Fibroblast of skin of abdomen (primary cell): ENCODE results near the gene CCSAP.
A peak's percentile ranks its signal among the peaks of the same experiment; 100 is the strongest.
"Not testable (repeated sequence)": the region's sequence is repeated elsewhere in the genome, so short reads cannot be mapped to it uniquely, and the experiment has no call there.

Experiments
- DNase-seq: peaks from one replicate; pipeline ENCODE4 v3.0.0-alpha.2; 2013

Gene CCSAP

DNA sequence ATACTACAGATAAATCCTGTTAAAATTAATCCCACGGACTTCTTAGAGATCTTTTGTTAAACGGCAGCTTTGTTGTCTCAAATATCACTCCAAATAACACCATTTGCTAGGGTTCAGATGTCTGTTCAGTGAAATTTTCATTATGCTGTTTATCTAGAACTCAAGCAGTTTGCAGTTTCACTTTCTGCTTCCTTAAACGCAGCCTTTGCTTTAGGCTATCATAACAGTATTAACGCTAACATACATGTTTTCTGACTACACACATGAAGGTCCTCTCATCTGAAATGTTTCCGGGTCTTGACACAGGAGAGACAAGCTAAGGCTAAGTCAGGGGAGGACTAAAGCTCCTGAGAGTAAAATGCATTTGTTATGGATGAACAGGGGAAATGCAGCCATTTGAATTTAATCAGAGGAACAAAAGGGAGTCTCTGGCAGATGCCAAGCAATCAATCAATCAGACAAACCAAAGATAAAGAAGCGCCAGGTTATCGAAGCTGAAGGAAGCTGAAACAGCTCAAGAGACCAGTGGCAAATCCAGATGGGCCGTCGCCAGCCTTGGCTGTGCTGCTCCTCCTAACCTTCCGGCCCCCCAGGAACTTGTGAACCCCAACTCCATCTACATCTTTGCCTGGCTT is 16.9 kb downstream of the CCSAP start:
- no peak for DNase-seq

DNA sequence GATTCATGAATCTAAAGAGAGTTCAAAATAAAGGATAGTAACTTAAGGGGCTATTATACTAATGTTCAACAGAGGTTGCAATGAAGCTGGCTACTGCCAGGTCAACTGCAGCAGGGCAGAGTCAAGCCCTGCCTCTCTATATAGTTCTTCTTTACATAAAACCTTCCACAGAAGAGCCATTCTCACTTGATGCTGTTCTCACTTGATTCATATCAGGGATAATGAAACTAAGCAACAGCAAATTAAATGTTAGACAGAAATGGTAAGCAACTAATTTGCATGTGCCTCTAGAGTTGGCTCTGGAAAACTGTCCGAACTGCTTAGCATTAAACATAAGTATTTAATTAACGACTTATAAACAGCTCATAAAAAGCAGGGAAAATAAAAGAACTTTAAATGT is 17.4 kb downstream of the CCSAP start:
- no peak for DNase-seq

DNA sequence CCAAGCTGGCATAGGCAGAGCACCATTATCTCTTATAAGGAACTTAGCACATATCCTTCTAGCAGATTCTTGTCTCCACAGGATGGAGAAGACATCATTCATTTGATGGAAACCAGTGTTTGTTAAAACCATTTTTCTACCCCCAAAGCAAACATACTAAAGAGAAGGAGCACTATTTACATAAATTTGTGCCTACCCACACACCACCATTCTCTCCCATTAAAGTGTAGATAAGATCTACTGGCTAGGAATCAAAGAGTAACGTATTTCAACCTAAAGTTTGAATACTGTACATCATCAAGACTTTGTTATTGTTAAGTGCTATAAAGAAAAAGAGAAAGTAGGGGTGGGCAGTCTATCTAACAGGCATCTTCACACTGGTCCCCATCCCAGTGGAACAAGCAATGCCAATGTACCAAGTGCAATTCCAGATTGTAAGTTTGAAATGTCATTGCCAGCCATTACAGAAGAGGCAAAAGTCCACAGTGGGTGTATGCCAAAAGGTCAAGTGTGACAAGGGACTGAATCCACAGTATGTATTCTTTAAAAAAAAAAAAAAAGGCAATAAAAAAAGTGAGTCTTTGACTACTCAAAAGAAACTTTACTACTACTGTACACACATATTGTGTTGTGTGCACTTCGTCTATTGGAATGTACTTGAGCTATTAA is 18.8 kb downstream of the CCSAP start:
- DNase-seq = no peak

DNA sequence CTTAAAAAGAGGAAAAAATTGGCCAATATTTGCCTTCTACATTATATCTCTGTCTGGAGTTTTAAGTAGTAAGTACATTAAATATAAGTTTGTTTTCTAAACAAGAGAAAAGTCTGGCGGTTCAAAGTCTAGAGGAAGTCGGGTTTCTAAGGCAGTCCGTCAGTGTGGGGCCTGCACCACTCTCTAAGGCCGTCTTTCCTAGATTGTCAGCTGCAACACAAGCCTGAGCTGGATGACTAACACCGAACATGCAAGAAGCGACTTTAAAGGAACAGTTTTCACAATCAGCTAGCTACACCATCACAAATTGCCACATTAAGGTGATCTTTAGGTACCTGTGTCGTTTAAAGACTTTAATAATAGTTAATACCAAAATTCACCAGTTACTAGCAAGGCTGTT is 19.6 kb downstream of the CCSAP start:
- no peak for DNase-seq

DNA sequence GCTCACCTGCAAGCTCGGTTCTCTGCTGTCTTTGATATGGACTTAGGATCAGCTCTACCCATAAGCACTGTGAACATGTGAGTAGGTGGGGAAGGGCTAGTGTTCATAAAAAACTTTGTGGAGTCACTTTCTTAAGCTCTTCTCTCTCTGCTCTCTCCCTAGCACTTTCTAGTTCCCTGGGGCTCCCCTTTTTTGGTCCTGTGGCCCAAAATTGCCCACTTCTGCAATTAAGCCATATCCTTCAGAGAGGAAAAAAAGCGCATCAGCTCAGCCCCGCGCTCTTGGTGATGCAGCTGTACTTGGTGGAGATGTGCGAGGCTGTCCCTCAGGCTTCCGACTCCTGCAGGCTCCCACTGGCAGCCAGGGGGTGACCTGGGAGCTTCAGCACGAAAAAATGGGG is 23.4 kb downstream of the CCSAP start:
- no peak for DNase-seq

DNA sequence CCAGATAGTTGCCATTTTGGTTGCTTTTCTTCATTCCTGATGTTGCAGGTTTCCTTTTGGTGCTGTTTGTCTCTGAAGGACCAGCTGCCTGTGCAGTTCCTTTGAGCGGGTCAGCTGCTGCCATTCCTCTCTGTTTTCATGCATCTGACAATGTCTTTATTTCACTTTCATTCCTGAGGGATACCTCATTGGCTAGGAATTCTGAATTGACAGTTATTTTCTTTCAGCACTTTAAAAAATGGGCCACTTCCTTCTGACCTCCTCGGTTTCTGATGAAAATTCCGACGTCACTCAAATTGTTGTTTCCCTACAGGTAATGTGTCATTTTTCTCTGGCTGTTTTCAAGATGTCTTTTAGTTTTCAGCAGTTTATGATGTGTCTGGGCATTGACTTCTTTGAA is 24.8 kb downstream of the CCSAP start:
- DNase-seq = peak; percentile 47

DNA sequence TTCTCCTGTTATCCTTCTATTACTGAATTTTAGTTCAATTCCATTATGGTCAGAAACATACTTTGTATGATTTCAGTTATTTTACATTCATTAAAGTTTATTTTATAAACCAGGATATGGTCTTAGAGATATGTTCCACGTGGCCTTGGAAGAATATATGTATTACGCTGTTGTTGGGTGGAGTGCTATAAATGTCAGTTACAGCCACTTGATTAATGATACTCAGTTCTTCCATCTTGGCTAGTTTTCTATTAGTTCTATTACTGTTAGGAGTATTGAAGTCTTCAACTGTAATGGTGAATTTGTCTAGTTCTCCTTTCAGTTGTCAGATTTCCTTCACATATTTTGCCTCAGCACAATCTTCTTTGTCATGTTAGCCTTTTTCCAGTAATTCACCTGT is 26.7 kb downstream of the CCSAP start:
- no peak for DNase-seq

DNA sequence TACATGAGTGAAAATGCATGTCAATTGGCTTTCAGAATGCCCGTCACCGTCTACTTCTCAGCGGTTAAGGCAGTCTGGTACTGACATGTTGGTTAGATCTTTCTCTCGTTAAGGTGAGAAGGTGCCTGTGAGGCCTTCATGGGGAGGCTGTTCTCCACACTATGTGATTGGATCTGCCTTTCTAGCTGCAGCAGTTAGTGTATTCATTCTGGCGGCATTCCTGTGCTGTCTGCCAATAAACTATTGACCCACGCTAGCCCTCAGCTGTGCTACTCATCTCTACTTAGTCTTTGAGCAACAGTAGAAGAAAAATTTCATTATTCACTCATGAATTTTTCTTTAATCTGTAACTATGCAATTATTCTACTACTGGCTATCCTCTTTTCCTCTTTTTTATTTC is 32.0 kb downstream of the CCSAP start:
- no peak for DNase-seq

DNA sequence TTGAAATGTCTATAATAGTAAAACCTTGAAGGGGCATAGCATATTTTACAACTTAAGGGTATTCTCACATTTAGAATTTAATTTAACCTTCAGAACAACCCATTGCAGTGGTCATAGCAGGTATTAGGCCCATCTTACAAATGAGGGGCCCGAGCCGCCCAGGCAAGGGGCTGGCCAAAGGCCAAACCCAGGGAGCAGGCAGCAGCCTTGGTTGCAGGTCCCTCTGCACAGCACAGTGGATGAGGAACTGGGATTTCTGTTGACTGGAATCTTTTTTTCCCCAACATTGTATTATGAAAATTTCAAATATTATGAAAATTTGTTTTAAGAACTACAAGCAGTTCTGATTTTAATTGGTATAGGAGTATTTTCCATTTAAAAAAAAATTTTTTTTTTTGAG is 33.2 kb downstream of the CCSAP start:
- DNase-seq = no peak

DNA sequence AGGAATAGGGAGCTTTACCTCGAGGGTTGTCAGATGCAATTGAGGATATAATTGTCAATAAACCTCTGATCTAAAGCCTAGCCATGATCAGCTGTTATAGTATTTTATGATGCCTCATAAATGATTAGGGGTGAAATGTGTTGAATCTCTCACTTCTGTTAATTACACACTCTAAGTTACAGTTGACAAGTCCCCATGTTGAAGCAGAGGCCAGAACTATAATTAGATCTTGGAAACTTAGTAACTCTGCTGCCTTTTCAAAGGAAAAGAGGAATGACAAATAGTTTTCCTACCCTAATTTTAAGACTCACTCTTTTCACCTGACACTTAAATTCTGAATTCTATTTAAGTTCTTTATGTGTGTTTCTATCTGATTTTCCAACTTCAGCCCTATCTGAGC is 33.8 kb downstream of the CCSAP start:
- DNase-seq = no peak

DNA sequence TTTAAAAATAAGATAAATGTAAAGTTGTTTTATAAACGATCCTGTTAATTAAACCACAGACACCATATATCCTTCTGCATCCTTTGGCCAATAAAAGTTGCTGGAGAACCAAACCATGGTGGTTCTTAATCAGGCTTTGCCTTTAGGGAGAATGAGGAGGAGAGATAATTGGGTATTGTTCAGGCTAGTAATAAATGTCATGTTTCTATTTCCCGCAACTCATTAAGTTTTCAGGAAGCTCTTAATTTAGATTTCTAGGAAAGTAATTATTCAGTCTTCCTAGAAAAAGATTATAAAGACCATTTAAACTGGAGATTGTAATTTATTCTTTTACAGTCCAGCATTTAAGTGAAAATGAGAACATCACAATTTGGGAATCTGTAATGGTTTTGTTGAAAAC is 37.5 kb downstream of the CCSAP start:
- no peak for DNase-seq

DNA sequence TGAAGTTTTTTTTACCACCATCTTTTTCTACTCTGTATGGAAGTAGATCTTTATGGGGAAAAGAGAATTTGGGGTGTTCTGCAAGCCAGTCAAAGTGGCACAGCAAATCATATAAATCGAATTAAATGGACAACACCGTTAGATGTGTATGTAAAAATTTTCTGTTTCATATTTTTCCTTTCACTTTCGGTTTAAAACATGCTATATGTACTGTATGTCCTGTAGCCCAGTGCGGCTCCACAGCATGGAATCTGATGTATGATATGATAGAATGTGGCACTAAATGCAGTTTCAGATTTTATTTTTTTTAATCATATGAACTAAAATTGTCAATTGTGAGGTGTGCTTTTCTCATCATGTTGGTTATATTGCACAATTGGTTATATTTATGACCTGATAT is 39.0 kb downstream of the CCSAP start:
- no peak for DNase-seq

DNA sequence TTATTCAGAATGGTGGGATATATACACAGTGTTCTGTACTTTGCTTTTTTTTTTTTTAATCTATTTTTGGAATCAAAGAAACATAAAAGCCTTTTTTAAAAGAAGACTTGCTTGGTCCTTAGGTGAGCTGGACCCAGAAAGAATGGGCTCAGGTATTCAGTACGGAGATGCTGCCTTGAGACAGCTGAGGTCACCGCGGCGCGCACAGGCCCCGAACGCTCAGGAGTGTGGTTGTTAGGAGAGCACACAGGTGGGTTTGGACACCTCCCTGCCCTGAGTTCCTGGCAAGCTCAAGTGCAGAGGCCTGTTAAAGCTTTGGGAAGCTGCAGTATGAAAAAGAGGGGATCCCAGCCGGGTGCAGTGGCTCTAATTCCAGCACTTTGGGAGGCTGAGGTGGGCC is 40.1 kb downstream of the CCSAP start:
- no peak for DNase-seq

DNA sequence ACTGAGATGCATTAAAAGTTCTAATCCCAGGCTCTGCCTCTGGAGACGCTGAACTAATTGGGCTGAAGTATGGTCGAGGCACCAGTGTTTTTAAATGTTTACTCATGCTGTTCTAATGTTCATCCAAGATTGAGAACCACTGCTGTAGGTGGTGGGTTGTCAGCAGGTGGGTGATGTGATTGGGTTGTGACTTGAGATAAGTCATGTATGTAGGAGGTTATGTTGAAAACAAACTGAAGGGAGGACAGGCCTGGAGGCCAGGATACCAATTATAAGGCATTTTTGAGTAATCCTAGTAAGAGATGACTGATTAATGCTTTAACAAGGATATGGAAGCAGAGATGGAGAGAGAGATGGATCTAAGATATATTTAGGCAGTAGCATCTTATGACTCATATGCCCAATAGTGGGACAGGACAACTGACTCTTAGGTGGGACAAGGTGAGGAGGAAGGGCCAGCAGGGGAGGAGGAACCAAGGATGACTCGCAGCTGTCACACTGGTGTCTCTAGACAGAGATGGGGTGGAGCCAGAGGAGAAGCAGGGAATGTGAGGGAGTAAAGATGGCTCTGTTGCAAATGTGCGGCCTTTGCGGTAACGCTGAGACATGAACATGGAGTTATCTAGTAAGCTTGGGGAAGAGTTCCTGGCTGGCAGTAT is 42.6 kb downstream of the CCSAP start:
- no peak for DNase-seq

DNA sequence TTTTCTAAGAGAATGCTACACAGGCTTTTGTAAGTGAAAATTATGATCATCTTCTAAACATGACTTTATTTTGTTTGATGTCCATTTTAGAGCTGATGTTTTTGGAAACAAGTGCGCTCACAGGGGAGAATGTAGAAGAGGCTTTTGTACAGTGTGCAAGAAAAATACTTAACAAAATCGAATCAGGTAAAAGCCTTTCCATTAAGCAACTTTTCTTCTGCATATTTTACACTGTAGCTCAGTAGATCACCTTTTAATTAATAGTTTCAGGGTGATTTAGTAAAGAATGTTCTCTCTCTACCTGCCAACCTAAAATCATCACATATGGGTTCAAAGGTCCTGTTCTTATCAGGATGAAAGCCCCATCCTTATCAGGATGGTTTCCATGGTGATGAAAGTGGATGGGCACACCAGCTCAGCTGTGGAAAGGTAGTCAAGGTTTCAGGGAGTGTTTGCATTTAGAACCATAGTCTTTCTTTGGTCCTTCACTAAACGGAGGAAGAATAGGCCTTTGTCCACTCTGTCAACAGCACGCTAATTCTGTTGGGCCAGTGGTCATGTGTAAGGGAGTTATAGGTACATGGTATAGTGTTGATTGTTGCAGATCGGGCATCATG is 43.9 kb downstream of the CCSAP start:
- DNase-seq = no peak

DNA sequence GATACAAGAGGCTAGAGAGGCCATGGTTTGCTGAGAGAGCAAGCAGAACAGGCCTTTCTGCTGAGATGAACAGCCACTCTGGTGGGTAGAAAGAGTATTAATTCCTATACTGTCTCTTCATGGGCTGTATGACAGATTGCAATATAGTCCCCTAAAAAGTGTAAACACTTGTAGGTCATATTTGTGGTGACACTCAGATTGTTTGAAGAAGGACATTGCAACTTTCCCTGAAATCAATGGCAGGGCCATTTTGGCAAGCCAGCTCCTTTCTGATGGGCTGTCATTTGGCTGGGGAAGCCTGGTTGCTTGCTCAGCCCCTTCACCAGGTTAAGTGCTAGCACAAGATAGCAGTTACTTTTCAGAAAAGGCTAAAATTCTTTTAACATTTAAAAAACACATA is 44.4 kb downstream of the CCSAP start:
- DNase-seq = no peak

DNA sequence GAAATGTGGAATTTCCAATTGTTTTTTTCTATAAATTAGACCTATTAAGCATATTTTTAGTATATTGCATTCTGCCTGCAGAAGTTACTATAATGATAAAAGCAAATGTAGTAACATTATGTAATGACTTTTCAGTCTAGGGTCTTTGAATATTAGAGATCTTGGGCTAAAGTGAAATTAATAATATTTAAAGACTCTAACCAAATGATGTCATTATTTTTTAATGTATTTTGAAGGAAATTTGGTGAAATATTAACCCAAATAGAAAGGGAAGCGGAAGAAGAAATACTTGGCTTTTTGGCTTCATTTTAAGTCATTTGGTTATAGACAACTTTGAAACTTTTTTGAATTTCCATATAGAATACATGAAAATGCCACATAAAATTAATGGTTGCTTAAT is 45.1 kb downstream of the CCSAP start:
- no peak for DNase-seq

DNA sequence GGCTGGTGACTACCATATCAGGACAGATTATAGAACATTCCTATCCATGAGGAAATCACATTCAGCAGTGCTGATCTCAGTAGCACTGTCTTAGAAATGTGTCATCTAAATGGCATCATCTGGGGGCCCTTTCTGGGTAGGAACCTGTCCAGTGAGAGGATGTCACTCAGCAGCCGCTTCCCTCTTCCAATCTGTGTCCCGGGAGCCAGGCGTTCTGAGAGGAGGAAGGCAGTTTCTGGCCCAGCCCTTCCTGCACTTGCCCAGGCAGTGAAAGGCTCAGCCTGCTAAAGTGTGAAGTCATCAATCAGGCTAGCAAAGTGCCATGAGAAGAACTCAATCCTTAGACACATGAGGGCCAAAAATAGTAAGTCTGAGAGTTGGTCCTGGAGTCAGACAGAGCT is 46.3 kb downstream of the CCSAP start:
- peak; percentile 80 for DNase-seq

DNA sequence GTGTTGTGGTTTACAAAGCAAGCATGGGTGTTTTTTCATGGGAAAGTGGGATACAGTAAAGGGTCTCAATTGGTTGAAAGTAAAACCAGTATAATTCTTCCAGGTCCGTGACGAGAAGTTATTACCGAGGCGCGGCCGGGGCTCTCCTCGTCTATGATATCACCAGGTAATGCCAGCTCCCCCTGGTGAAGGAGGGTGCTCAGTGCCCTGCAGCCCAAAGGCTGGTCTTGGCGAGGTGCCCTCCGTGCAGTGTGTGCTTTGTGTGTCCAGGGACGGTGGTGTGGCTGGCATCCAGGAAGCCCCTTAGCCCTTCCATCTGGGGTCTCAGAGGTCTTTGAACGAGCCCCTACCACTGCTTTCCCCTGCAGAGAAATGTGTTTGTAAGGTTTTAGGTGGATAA is 47.1 kb downstream of the CCSAP start:
- DNase-seq = no peak

DNA sequence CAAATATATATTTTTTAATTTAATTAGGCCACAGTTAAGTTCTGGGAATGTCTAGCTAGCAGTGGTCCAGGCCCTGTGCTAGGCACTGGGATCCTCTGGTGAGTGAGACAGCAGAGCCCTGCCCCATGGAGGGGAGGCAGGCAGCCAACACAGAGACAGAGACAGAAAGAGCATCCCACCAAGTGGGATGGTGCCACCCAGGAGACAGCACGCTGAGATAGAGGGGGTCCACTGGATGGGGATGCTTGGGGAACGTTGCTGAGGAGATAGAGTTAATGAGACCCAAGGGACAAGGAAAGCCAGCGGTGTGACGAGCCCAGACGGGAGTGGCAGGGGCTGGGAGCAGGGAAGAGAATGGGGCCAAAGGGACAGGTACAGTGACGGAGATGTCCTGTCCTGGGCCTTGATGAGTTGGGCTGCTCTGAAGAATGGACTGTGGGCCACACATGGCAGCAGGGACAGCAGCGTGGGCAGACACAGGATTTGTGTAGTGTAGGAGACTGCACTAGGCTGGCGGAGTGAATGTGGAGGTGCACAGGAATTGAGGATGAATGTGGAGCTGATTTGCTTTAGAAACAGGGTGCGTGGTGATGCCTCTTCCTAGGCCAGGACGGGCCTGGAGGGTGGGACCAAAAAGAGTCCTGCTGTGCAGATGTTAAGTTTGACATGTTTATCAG is 49.2 kb downstream of the CCSAP start:
- no peak for DNase-seq

DNA sequence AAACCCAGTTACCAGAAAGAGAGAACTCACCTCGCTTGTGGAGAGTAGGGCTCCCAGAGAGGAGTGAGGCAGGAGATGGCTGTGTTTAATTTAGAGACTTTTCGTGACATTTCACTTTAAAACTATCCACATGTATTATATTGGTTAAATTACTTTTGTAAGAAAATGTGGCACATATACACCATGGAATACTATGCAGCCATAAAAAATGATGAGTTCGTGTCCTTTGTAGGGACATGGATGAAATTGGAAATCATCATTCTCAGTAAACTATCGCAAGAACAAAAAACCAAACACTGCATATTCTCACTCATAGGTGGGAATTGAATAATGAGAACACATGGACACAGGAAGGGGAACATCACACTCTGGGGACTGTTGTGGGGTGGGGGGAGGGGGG is 51.2 kb downstream of the CCSAP start:
- DNase-seq = not testable (repeated sequence)

DNA sequence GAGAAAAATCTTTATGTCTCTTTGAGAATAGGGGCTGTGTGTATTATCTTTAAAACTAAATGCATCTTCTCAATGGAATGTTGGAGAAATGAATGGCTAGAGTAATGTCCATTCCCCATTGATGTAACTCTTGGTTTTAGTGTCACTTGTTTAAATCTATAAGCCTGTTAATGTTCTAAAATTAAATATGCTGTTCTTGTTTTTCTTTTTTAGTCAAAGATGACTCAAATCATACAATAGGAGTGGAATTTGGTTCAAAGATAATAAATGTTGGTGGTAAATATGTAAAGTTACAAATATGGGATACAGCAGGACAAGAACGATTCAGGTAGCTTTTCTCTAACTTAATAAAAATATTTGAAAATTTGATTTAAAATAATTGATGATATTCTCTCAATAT is 54.3 kb downstream of the CCSAP start:
- no peak for DNase-seq

DNA sequence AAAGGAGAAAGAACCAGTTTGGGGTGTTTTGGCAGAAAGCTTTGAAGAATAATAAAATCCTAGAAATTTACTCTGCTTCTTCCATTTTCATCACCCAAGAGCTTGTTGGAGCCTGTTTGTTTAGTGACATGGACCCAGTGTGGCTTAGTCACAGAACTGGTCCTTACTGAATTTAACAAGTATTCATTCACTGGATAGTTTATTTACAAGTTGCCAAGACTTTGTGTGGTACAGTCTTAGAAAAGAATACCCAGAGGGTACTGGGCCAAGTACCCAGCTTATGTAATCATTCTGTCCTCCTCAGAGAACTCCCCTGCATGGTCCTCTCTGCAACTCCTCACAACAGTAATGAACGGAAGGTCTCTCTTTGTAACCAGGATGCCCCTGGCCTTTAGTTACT is 55.6 kb downstream of the CCSAP start:
- DNase-seq = no peak
